ENCODE data around the gene STARD5.

GRCh38 chr15:81372575-81372974 is 48.6 kb upstream of the STARD5 start:
- TF ChIP-seq CTCF (IDR thresholded peaks at IDR 0.05; ENCODE audit: low read depth, low read length, missing input control) (no peak), ATF3 (IDR thresholded peaks at IDR 0.05) (no peak), MAX (IDR thresholded peaks at IDR 0.05) (no peak), RAD21 (IDR thresholded peaks at IDR 0.05) (no peak)
